ENCODE data around the gene DEXI.

The DEXI gene

GRCh38 chr16:10944249-10945064 is 2.2 kb upstream of the DEXI start, which contains the start of gene CLEC16A (continued):
- TF ChIP-seq ZNF610 (tag by site-specific recombination; IDR thresholded peaks at IDR 0.05; ENCODE audit: borderline replicate concordance) (peak; percentile 29; the same call in 1 of the 2 replicates), ZNF624 (tag by site-specific recombination; IDR thresholded peaks at IDR 0.05) (no peak), ZBTB11 (tag by site-specific recombination; conservative IDR thresholded peaks at IDR 0.05; ENCODE audit: low read depth) (peak; percentile 8; the same call in 1 of the 2 replicates), ZBTB8A (tag by site-specific recombination; IDR thresholded peaks at IDR 0.05) (peak; percentile 23; the same call in 1 of the 2 replicates), ZSCAN16 (tag by site-specific recombination; IDR thresholded peaks at IDR 0.05) (no peak), BCL11B (tag by site-specific recombination; IDR thresholded peaks at IDR 0.05; ENCODE audit: low read depth) (no peak), ZBTB20 (tag by site-specific recombination; IDR thresholded peaks at IDR 0.05) (peak; percentile 87), ZNF2 (tag by site-specific recombination; IDR thresholded peaks at IDR 0.05) (peak; percentile 30; the same call in 1 of the 2 replicates), ZXDB (tag by site-specific recombination; IDR thresholded peaks at IDR 0.05) (peak; percentile 88), ZFHX2 (tag by site-specific recombination; conservative IDR thresholded peaks at IDR 0.05) (peak; percentile 94), ZNF629 (tag by site-specific recombination; IDR thresholded peaks at IDR 0.05) (peak; percentile 59), ZNF518A (tag by site-specific recombination; conservative IDR thresholded peaks at IDR 0.05; ENCODE audit: low read depth) (0 out of 2 replicates have a peak, but pooled peaks have one; percentile 37), ZNF433 (tag by site-specific recombination; IDR thresholded peaks at IDR 0.05; ENCODE audit: low read depth) (no peak), YY2 (tag by site-specific recombination; IDR thresholded peaks at IDR 0.05) (peak; percentile 94), KLF17 (tag by site-specific recombination; IDR thresholded peaks at IDR 0.05) (peak; percentile 53; the same call in 1 of the 2 replicates), PRDM10 (tag by site-specific recombination; IDR thresholded peaks at IDR 0.05) (peak; percentile 65), ZNF175 (tag by site-specific recombination; IDR thresholded peaks at IDR 0.05) (no peak), ZNF335 (tag by site-specific recombination; conservative IDR thresholded peaks at IDR 0.05) (peak; percentile 82), PBX3 (CRISPR knock-in tag; IDR thresholded peaks at IDR 0.05) (peak; percentile 94), CTCF (tag by site-specific recombination; IDR thresholded peaks at IDR 0.05) (peak; percentile 43; the same call in 1 of the 2 replicates), ZNF324 (tag by site-specific recombination; IDR thresholded peaks at IDR 0.05) (peak; percentile 85), ZEB2 (tag by site-specific recombination; IDR thresholded peaks at IDR 0.05) (peak; percentile 87)

Data from HEK293 (cell line).